Middle frontal gyrus (tissue), 1 donor: ENCODE measurements around the gene C11orf54.

Experiments used
- DNase-seq: peaks from one replicate; pipeline ENCODE4 v3.0.0-alpha.2; 2015; ENCODE audit warnings: low spot score; ENCODE audit errors: extremely low spot score

C11orf54 gene

DNA sequence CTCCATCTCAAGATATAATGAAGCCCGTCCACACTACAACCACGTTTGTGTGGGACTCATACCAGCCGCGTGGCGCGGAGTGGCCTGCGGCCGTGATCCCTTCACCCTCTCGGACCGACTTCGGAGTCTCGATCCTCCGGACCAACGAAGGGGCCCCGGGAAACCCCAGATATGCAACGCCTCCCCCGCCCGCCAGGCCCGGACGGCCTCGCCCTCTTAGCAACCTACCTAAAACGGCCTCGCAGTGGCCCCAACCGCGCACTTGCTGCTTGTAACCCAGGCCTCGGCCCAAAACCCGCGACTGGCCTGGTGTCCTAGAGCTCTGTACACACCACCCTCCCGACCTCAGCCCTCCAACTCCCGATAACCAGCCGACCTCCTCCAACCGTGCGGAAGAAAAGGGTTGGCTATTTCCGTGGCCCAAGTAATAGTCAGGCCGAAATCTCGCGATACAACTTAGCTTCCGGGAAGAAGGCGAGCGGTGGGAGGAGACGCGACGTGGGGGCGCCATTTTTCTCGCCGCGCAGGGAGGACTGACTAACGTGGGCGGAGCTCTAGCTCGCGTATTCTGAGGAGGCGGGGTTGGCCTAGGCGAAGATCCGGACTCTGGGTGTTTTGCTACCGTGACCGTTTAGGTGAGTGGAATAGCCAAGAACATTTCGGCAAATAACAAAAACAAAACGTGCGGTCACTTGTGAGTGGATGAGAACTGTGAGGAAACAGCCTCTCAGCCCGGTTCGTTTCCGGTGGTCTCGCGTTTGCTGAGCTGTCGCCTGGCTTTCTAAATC lies at the start of gene C11orf54, which contains the start of gene TAF1D:
C11orf54 (plus strand) TSS at position 579 of the 788 bp plus-strand sequence. CDS start 5,722 bp downstream, outside the sequence.
TAF1D (minus strand) TSS at position 402 of the 788 bp plus-strand sequence. CDS start 2,191 bp downstream, outside the sequence.
- peak; percentile 95 for DNase-seq

DNA sequence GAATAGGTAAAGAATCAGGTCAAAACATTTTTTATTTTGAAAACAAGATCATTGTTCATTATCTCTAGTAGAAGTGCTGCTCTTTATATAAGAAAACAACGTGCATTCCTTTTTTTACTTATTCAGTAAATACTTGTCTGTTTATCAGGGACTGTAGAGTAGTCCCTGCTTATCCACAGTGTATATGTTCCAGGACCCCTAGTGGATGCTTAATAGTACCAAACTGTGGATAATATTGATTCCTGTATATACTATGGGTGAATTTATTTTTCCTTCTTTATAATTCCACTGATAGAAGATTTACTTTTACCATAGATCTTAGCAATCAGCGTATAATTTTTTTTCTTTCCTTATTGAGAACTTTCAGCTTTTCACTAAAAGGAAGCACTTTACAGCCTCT lies 47.4 kb upstream of the C11orf54 start:
- no peak for DNase-seq

- no peak for DNase-seq
Measured at GRCh38 chr11:93694557-93694956, 46.9 kb upstream of the C11orf54 start.

DNA sequence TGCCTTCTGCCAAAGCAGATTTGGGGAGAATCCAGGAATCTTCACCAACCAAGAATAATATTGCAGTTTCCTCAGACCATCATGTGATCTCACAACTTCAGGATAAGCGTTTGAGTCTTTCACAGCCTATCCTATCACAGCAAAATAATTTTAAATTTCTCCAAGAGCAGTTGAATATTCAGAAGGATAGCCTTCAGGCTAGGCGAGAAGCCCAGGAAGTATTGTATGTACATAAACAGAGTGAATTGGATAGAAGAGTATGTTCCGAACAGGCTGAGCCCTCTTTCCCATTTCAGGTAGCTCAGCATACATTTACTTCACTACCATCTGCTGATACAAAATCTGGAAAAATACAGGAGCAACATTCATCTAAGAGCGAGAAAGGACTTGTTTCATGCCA lies 43.9 kb upstream of the C11orf54 start:
- no peak for DNase-seq

GRCh38 chr11:93700830-93701229 lies 40.6 kb upstream of the C11orf54 start:
- no peak for DNase-seq

DNA sequence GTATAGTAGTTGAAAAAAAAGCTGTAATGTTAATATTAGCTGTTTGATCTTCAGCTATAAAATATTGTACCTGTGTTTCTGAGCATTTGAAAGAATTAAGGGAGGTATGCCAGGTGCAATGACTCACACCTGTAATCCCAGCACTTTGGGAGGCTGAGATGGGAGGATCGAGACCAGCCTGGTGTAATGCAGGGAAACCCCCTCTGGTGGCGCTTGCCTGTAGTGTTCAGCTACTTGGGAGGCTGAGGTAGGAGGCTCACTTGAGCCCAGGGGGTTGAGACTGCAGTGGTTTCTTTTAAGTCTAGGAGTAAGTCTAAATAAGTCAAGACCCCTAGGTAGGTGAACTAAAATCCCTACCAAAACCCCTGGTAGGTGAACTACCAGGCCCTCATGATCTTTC lies 37.2 kb upstream of the C11orf54 start:
- no peak for DNase-seq

- DNase-seq = no peak
Measured at GRCh38 chr11:93710239-93710638, 31.2 kb upstream of the C11orf54 start.

- no peak for DNase-seq
Measured at GRCh38 chr11:93712678-93713077, 28.8 kb upstream of the C11orf54 start.

DNA sequence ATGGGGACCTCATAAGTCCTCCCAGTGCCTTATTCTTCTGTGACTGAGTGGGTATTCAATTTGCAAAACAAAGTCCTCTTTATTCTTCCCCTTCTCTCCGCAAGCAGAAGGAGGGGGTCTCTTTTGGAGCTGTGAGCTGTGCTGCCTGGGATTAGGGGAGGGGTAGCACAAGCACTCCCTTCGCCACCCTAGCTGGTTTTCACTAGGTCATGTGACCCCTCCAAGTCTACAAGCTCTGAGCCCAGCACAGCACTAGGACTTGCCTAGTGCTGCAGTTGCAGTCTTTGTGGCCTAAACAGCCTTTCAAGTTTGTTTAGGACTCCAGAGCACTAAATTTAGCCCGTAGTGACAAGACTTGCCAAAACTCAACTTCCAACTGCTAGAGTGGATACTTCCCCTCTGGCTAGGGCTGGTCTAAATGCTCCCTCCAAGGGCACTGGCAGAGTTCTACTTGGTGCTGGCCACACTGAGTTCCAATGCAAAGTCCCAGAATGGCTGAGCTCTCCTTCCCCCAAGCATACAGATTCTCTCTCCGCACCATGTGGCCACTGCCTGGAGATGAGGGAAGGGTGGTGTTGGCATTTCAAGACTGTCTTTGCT lies 25.6 kb upstream of the C11orf54 start:
- no peak for DNase-seq

DNA sequence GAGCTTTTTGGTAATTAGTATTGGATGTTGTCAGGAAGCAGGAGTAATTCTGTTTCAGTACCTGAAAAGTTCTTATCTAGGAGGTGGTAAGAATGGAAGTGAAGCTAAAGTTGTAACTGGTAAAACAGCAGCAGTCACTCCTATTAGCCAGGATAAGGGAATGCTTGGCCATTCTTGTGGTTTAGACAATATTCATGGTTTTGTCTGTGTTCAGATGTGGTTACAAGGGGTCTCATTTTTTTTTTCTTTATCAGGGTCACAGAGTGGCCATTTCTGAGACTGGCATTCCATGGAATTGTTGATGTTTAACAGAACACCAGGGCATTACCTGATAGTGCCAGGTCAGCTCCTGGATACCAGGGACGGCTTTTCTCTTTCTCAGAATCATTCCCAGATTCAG lies 24.0 kb upstream of the C11orf54 start:
- no peak for DNase-seq

GRCh38 chr11:93718057-93718563 lies 23.4 kb upstream of the C11orf54 start:
- DNase-seq = no peak

GRCh38 chr11:93719310-93719709 lies 22.2 kb upstream of the C11orf54 start:
- DNase-seq = no peak

GRCh38 chr11:93720522-93720921 lies 20.9 kb upstream of the C11orf54 start:
- no peak for DNase-seq

DNA sequence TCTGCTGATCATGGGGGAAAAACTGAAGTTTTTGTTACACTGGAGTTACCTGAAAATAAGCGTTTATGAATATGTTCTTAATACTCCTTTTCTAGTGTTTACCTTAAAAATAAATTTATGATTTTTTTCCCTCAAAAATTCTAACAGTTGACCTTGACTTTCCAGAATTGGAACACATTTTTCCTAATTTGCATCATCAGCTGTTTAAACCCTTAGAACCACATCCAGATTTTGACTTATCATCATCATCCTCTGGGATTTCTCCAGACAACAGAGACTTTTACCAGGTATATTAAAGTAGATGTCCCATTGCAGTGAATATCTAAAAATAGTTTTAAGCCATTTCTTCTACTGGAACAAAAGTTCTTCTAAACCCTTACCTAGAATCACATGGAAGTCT lies 17.4 kb upstream of the C11orf54 start:
- DNase-seq = no peak

GRCh38 chr11:93727985-93728791 lies 13.3 kb upstream of the C11orf54 start:
- DNase-seq = no peak

GRCh38 chr11:93728792-93729128 lies 12.7 kb upstream of the C11orf54 start:
- no peak for DNase-seq

GRCh38 chr11:93729129-93729616 lies 12.3 kb upstream of the C11orf54 start:
- DNase-seq = no peak

DNA sequence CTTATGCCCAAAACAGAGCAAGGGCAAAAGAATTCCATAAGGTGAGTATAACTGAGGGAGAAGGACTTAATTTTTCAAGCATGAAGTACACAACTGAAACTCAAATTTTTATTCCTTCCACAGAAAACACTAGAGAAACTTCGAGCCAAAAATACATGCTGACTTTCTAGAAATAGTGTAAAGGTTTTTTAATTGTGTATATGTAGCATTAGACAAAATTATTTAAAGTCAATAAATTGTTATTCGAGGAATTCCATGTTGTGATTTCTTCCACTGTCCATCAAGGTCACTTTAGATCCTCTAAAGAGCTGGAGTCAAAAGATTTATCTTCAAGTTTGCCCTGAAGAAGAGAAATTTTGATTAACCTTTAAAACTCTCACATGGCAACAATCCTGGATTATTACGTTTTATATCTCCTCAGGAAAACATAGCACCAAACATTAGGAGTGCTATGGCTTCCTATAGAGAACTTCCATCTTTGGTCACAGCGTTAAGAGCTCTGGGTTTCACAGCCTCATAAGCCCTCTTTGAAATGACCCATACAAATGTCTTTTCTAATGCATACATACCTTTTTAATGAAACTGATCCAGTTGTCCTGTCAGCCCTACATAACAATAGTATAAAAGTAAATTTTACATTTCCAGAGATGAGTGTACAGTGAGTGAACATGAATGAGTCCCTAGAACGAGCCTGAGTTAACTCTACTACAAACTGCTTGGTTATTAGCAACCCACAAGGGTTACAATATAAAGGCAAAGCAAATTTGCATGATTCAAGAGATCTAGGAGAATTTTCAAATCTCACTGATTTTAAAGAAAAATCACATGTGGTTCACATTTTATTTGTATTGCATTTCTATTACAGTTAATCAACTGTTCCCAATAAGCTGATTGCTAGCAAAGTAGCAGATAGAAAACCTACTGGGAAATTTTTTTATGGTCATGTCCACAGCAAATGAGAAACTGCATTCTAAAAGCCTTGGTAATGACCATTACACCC lies 11.1 kb upstream of the C11orf54 start:
- DNase-seq = no peak

GRCh38 chr11:93732237-93732892 lies 9.1 kb upstream of the C11orf54 start:
- no peak for DNase-seq

DNA sequence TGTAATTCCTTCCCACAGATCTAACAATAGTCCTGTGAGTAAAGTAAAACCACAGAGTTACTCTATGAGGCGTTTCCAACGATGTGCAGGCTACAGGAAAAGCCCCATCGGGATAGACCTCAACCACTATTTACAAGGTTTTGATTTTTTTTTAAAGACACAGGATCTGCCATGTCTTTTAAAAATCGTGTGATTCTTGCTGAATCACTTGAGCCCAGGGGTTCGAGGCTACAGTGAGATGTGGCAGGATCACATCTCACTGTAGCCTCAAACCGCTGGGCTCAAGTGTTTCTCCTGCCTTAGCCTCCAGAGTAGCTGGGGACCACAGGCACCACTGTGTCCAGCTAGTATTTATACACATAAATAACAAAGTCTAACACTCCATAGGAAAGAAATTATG lies 8.0 kb upstream of the C11orf54 start:
- DNase-seq = no peak
